Activated CD4-positive, alpha-beta memory T cell treated with anti-CD3 and anti-CD28 coated beads, Interleukin-2, amount 10 ng/mL, durations not matched to agents 7 days and 5 days (primary cell): ENCODE results near the gene GALNT14. TPM values are rescaled to one million over a fixed set of nuclear protein-coding genes. Genes with fewer than 3 reads are reported as not detected.

ENCODE experiments used
- CTCF ChIA-PET: fragments of 350-600 bp; sonication (Branson Sonifier 250); formaldehyde crosslinking; loops from one replicate; lab custom pipeline; 2021; ENCODE audit warnings: antibody characterized with exemption, inconsistent platforms; lab: Charles Lee
- POLR2A ChIA-PET: fragments of 350-600 bp; sonication (Branson Sonifier 250); formaldehyde crosslinking; loops from one replicate; lab custom pipeline; 2021; ENCODE audit warnings: antibody characterized with exemption; lab: Charles Lee
- DNase-seq: peaks from one replicate; pipeline ENCODE4 v3.0.0-alpha.2; 2020
- H3K27ac Mint-ChIP-seq: one replicate; pipeline ENCODE4 v1.8.0; 2021; ENCODE audit warnings: mild to moderate bottlenecking, mixed read lengths
- H3K27me3 Mint-ChIP-seq: one replicate; pipeline ENCODE4 v1.8.0; 2021; ENCODE audit warnings: mixed read lengths
- H3K36me3 Mint-ChIP-seq: one replicate; pipeline ENCODE4 v1.8.0; 2021; ENCODE audit warnings: low read depth, mixed read lengths
- H3K4me1 Mint-ChIP-seq: one replicate; pipeline ENCODE4 v1.8.0; 2021; ENCODE audit warnings: mixed read lengths
- H3K4me3 Mint-ChIP-seq: one replicate; pipeline ENCODE4 v1.8.0; 2021; ENCODE audit warnings: mild to moderate bottlenecking, mixed read lengths
- H3K9me3 Mint-ChIP-seq: one replicate; pipeline ENCODE4 v1.8.0; 2021; ENCODE audit warnings: mixed read lengths
- total RNA-seq, 2 experiments: library from RNA; stranded (reverse); gene quantifications; one replicate each; pipeline ENCODE4 v1.2.3, GENCODE V29; 2021

Gene GALNT14
- total RNA-seq, 2 experiments from 2014 or later = not detected

DNA sequence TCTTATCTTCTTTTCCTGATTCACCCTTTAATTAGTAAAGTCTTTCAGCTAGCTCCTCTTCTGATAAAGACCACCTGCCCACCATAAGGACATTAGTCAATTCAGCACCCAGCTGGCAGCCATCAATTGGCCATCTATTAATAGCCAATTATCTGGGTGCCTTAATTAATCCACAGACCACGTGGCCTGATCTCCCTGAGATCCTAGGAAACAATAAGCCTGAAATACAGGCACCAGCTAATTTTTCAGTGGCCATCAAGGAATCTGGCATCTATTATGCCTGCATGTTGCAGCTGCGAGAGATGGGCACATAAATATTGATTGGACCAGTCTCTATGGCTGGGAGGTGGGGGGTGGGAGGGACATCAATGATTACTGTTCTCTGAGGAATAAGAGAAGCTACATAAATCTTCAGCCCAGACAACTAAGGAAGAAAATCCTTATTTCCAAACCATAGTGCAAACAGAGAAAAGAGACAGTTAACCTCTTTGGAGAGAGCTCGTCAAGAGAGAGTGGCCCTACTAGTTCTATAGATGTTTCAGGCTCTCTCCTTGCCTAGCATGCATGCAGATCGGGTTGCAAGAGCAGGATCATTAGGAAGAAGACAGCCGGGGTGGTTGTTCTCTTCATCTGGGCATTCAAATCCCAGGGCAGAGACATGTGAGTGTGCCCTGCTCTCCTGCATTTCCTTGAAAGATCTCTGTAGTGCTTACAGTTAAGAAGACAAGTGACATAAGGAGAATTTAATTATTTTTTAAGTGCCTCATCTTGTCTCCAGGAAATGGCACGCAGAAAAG is 8.7 kb downstream of the GALNT14 start:
- Mint-ChIP-seq H3K4me1 (no peaks in the 10 kb centered on the region), H3K9me3 (no peaks in the 10 kb centered on the region), H3K27me3 (peaks cover 36% of the 10 kb centered on the region), H3K27ac (no peak overlapping the region), H3K4me3 (no peak overlapping the region), H3K36me3 (no peaks in the 10 kb centered on the region)
- DNase-seq = no peak
- ChIA-PET POLR2A (no interaction called here), CTCF (no interaction called here)

- H3K4me3 Mint-ChIP-seq = no peak overlapping the region
- no peaks in the 10 kb centered on the region for H3K36me3 Mint-ChIP-seq
- no peaks in the 10 kb centered on the region for H3K4me1 Mint-ChIP-seq
- H3K27me3 Mint-ChIP-seq = peaks cover 32% of the 10 kb centered on the region
- ChIA-PET CTCF (no interaction called here), POLR2A (no interaction called here)
- H3K9me3 Mint-ChIP-seq = no peaks in the 10 kb centered on the region
- no peak for DNase-seq
- no peak overlapping the region for H3K27ac Mint-ChIP-seq
Observed at GRCh38 chr2:31127931-31128330, 10.3 kb downstream of the GALNT14 start.

- Mint-ChIP-seq H3K27ac (no peak overlapping the region), H3K4me3 (no peak overlapping the region), H3K27me3 (peaks cover 32% of the 10 kb centered on the region), H3K4me1 (no peaks in the 10 kb centered on the region), H3K36me3 (no peaks in the 10 kb centered on the region), H3K9me3 (no peaks in the 10 kb centered on the region)
- DNase-seq = no peak
- CTCF ChIA-PET = no interaction called here
- POLR2A ChIA-PET = no interaction called here
Observed at GRCh38 chr2:31125918-31126695, 12.1 kb downstream of the GALNT14 start.

GRCh38 chr2:31124904-31125303 is 13.3 kb downstream of the GALNT14 start:
- H3K9me3 Mint-ChIP-seq = no peaks in the 10 kb centered on the region
- H3K27me3 Mint-ChIP-seq = peaks cover 35% of the 10 kb centered on the region
- H3K36me3 Mint-ChIP-seq = no peaks in the 10 kb centered on the region
- POLR2A ChIA-PET = no interaction called here
- no peaks in the 10 kb centered on the region for H3K4me1 Mint-ChIP-seq
- H3K27ac Mint-ChIP-seq = no peak overlapping the region
- no peak for DNase-seq
- CTCF ChIA-PET = no interaction called here
- no peak overlapping the region for H3K4me3 Mint-ChIP-seq

- Mint-ChIP-seq H3K4me1 (no peaks in the 10 kb centered on the region), H3K9me3 (no peaks in the 10 kb centered on the region), H3K27ac (no peak overlapping the region), H3K4me3 (no peak overlapping the region), H3K36me3 (no peaks in the 10 kb centered on the region), H3K27me3 (peaks cover 23% of the 10 kb centered on the region)
- ChIA-PET POLR2A (no interaction called here), CTCF (no interaction called here)
- no peak for DNase-seq
Observed at GRCh38 chr2:31122133-31122532, 16.1 kb downstream of the GALNT14 start.

- Mint-ChIP-seq H3K27ac (no peak overlapping the region), H3K4me1 (no peaks in the 10 kb centered on the region), H3K27me3 (peaks cover 14% of the 10 kb centered on the region), H3K9me3 (no peaks in the 10 kb centered on the region), H3K36me3 (no peaks in the 10 kb centered on the region), H3K4me3 (no peak overlapping the region)
- DNase-seq = no peak
- ChIA-PET CTCF (interaction anchor here (0.6 kb wide), 1 partner anchor 20 kb away, joined by 3 read pairs; no protein-coding TSS in a partner anchor), POLR2A (no interaction called here)
Observed at GRCh38 chr2:31113765-31114164, 24.5 kb downstream of the GALNT14 start.

DNA sequence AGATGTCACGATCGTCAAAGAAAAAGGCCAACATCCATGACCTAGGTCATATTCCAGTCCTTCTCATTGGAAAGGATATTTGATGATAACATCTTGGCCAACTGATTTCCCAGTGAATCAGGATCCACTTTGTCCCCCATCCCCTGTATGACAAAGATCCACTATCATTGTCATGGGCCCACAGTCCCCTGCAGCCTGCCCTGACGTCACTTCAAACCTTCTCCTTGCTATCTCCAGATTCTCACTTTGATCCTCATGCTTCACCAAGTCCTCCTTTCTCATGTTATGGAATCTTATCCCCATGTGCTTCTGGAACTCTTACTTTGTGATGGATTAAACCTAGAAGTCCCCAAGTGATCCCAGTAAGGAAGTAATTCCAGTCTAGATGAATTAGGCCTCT is 25.7 kb downstream of the GALNT14 start:
- Mint-ChIP-seq H3K27ac (no peak overlapping the region), H3K27me3 (peaks cover 14% of the 10 kb centered on the region), H3K36me3 (no peaks in the 10 kb centered on the region), H3K9me3 (no peaks in the 10 kb centered on the region), H3K4me3 (no peak overlapping the region), H3K4me1 (no peaks in the 10 kb centered on the region)
- ChIA-PET CTCF (no interaction called here), POLR2A (no interaction called here)
- DNase-seq = no peak

- Mint-ChIP-seq H3K4me1 (no peaks in the 10 kb centered on the region), H3K4me3 (no peak overlapping the region), H3K27ac (no peak overlapping the region), H3K36me3 (no peaks in the 10 kb centered on the region), H3K9me3 (no peaks in the 10 kb centered on the region), H3K27me3 (peaks cover 18% of the 10 kb centered on the region)
- ChIA-PET POLR2A (no interaction called here), CTCF (no interaction called here)
- no peak for DNase-seq
Observed at GRCh38 chr2:31110998-31111397, 27.2 kb downstream of the GALNT14 start.

GRCh38 chr2:31110431-31110830 is 27.8 kb downstream of the GALNT14 start:
- Mint-ChIP-seq H3K4me1 (no peaks in the 10 kb centered on the region), H3K27me3 (peaks cover 17% of the 10 kb centered on the region), H3K9me3 (no peaks in the 10 kb centered on the region), H3K36me3 (no peaks in the 10 kb centered on the region), H3K4me3 (no peak overlapping the region), H3K27ac (no peak overlapping the region)
- ChIA-PET POLR2A (no interaction called here), CTCF (no interaction called here)
- no peak for DNase-seq

- no peak for DNase-seq
- POLR2A ChIA-PET = no interaction called here
- CTCF ChIA-PET = no interaction called here
- H3K4me1 Mint-ChIP-seq = no peaks in the 10 kb centered on the region
- peaks cover 18% of the 10 kb centered on the region for H3K27me3 Mint-ChIP-seq
- no peak overlapping the region for H3K27ac Mint-ChIP-seq
- H3K4me3 Mint-ChIP-seq = no peak overlapping the region
- no peaks in the 10 kb centered on the region for H3K36me3 Mint-ChIP-seq
- no peaks in the 10 kb centered on the region for H3K9me3 Mint-ChIP-seq
Observed at GRCh38 chr2:31109633-31110192, 28.5 kb downstream of the GALNT14 start.

DNA sequence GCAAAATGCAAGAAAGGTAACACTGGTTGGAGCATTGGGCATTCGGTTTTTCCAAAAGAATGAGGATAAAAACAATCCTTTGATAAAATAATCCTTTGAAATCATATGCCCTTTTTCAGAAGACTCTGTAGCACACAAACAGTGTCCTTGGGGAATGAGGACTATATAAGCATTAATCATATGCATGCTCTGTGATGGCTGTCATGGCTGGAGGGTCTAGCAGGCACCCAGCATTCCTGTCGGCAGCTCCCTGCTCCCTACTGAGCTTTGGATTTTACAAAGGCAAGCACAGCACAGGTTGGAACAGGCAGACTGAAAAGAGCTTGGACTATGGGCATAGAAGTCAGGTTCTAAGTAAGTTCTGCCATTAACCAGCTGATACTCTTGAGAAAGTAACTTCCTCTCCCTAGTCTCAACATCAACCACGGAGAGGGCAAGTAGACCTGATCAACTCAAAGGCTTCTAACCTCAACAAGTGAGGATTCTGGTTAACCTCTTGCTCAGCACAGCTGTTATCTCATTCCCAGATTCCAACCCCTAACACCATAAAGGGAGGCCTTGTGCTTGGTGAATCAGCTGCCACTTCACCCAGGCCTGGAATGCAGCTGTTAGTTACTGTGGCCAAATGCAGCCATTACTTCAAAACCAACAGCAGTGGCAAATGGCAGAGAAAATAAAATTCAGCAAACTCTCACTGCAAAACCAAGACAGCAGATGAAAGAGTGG is 29.5 kb downstream of the GALNT14 start:
- ChIA-PET POLR2A (no interaction called here), CTCF (no interaction called here)
- Mint-ChIP-seq H3K4me3 (no peak overlapping the region), H3K36me3 (no peaks in the 10 kb centered on the region), H3K27me3 (peaks cover 24% of the 10 kb centered on the region), H3K27ac (no peak overlapping the region), H3K4me1 (no peaks in the 10 kb centered on the region), H3K9me3 (no peaks in the 10 kb centered on the region)
- DNase-seq = no peak

DNA sequence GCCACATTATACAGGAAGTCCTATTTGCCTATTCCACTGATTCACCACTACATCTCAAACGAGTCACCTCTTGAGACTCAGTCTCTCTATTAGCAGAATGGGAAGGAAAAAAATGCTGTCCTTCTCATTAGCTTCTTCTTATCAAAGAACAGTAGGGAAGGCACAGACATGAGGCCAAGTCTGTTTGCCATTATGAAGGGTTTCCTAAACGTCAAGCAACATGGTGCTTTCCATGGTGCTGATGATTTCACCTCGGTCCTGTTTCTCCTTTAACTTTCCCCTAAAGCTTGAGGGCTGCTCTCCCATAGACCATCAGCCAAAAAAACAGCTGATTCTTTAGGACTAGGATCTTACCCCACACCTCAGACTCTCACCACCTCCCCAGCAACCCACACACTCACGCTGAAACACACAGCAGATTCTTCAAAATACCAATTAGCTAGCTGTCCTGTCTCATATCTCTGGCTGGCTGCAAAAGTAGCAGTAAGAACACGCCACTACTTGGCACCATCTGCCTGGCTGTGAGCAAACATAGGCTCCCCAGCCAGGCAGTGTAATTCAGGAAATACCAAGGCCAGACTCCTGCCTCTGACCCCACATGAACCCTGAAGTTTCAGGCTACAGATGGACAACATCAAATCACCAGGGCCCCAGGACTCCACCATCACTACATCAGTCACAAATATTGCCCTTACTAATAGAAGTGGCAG is 30.5 kb downstream of the GALNT14 start:
- H3K27me3 Mint-ChIP-seq = peaks cover 27% of the 10 kb centered on the region
- no peaks in the 10 kb centered on the region for H3K4me1 Mint-ChIP-seq
- ChIA-PET CTCF (no interaction called here), POLR2A (no interaction called here)
- no peak overlapping the region for H3K27ac Mint-ChIP-seq
- H3K36me3 Mint-ChIP-seq = no peaks in the 10 kb centered on the region
- no peaks in the 10 kb centered on the region for H3K9me3 Mint-ChIP-seq
- no peak overlapping the region for H3K4me3 Mint-ChIP-seq
- no peak for DNase-seq
